K562 (cell line): ENCODE results near the gene TRIM47. TPM values are rescaled to one million over a fixed set of nuclear protein-coding genes. Genes with fewer than 3 reads are reported as not detected.
A peak's percentile ranks its signal among the peaks of the same experiment; 100 is the strongest.

Experiments
- ARID2 ChIP-seq: fragments of 450-650 bp; IDR thresholded peaks from 2 replicates; pipeline ENCODE4 v1.6.1; 2017; ENCODE audit warnings: antibody characterized with exemption, mild to moderate bottlenecking
- ATF3 ChIP-seq, 2 experiments: fragments of 450-650 bp in 1 of 2; sonication (generic) in 1 of 2; formaldehyde crosslinking in 1 of 2; IDR thresholded peaks in 1 of 2; conservative IDR thresholded peaks in 1 of 2; 2 replicates each; pipeline versions ENCODE4 v1.6.1 to v1.8.1; 2016 to 2023; ENCODE audit warnings: mild to moderate bottlenecking in 2 of 2, moderate library complexity in 2 of 2, inconsistent platforms in 1 of 2, missing genetic modification reagents in 1 of 2
- BACH1 ChIP-seq: fragments of 200-800 bp; sonication (Bioruptor generic); IDR thresholded peaks from 2 replicates; pipeline ENCODE4 v1.6.1; 2016; ENCODE audit warnings: missing genetic modification characterization, missing compliant biosample characterization
- GTF2A2 ChIP-seq: IDR thresholded peaks from 2 replicates; pipeline ENCODE4 v1.6.1; 2016; ENCODE audit warnings: mild to moderate bottlenecking, missing genetic modification characterization, missing compliant biosample characterization
- GTF2E2 ChIP-seq: fragments of 200-800 bp; sonication (Bioruptor generic); IDR thresholded peaks from 2 replicates; pipeline ENCODE4 v1.6.1; 2016; ENCODE audit warnings: missing genetic modification characterization, missing compliant biosample characterization
- HNRNPLL ChIP-seq: fragments of 200-400 bp; formaldehyde crosslinking; IDR thresholded peaks from 2 replicates; pipeline ENCODE4 v1.6.1; 2017; ENCODE audit warnings: low read length, low read depth, mild to moderate bottlenecking; ENCODE audit not compliant: poor library complexity, severe bottlenecking
- MAFG ChIP-seq: fragments of 450-650 bp; conservative IDR thresholded peaks from 2 replicates; pipeline ENCODE4 v1.6.1; 2016; ENCODE audit warnings: missing genetic modification characterization, missing compliant biosample characterization
- MTA1 ChIP-seq: fragments of 450-650 bp; IDR thresholded peaks from 2 replicates; pipeline ENCODE4 v1.6.1; 2017; ENCODE audit warnings: borderline replicate concordance
- NR2C1 ChIP-seq, 2 experiments: fragments of 450-650 bp; IDR thresholded peaks; 2 replicates each; pipeline ENCODE4 v1.6.1; 2017; ENCODE audit warnings: mild to moderate bottlenecking in 2 of 2, antibody characterized with exemption in 1 of 2, inconsistent platforms in 1 of 2, missing compliant biosample characterization in 1 of 2, missing genetic modification characterization in 1 of 2
- POLR2A ChIP-seq: fragments of 450-650 bp; conservative IDR thresholded peaks from 2 replicates; pipeline ENCODE4 v1.6.1; 2016
- RB1 ChIP-seq: fragments of 450-650 bp; IDR thresholded peaks from 2 replicates; pipeline ENCODE4 v1.6.1; 2017; ENCODE audit warnings: low read depth, mild to moderate bottlenecking
- SMAD1 ChIP-seq: fragments of 150-350 bp; IDR thresholded peaks from 2 replicates; pipeline ENCODE4 v1.6.1; 2014; ENCODE audit warnings: low read length, low read depth; ENCODE audit not compliant: partially characterized antibody
- SOX6 ChIP-seq: fragments of 450-650 bp; IDR thresholded peaks from 2 replicates; pipeline ENCODE4 v1.6.1; 2014; ENCODE audit warnings: mild to moderate bottlenecking
- TAF9B ChIP-seq: fragments of 450-650 bp; IDR thresholded peaks from 2 replicates; pipeline ENCODE4 v1.6.1; 2018; ENCODE audit warnings: mild to moderate bottlenecking; ENCODE audit not compliant: partially characterized antibody
- ZBTB26 ChIP-seq: fragments of 450-650 bp; formaldehyde crosslinking; IDR thresholded peaks from 2 replicates; pipeline ENCODE4 v1.4.0; 2022; ENCODE audit warnings: missing genetic modification characterization
- ZC3H8 ChIP-seq: fragments of 450-650 bp; IDR thresholded peaks from 2 replicates; pipeline ENCODE4 v1.6.1; 2017
- ZNF140 ChIP-seq: fragments of 250-450 bp; sonication (Bioruptor Pico); IDR thresholded peaks from 2 replicates; pipeline ENCODE4 v1.8.0; 2021; ENCODE audit warnings: moderate library complexity, mild to moderate bottlenecking, inconsistent platforms
- polyA plus RNA-seq, 8 experiments: library from polyadenylated mRNA; depleted of rRNA in 4 of 8; stranded (reverse) in 5 of 8; unstranded in 3 of 8; fragments of >200 nt; fragmentation: Nextera tagmentation in 2 of 8; fragmentation: Illumina TruSeq in 1 of 8; extraction: Ambion mirVana in 2 of 8; extraction: Trizol in 1 of 8; gene quantifications; 2 replicates each; pipeline versions ENCODE4 v1.2.1 to v1.2.3, GENCODE V29; 2011 to 2014; ENCODE audit warnings: inconsistent platforms in 1 of 8, missing spikeins in 1 of 8
- total RNA-seq, 7 experiments: library from RNA; depleted of rRNA in 6 of 7; stranded (reverse); fragments of >200 nt in 6 of 7; fragmentation: Illumina TruSeq in 2 of 7; extraction: Trizol in 2 of 7; gene quantifications; 2 replicates each; pipeline versions ENCODE4 v1.2.1 to v1.2.3, GENCODE V29; 2011 to 2021; ENCODE audit warnings: low replicate concordance in 1 of 7
- TF ChIP-seq, protein P1 (sequence below): fragments of 450-650 bp; formaldehyde crosslinking; IDR thresholded peaks from 2 replicates; pipeline ENCODE4 v1.4.0; 2022; ENCODE audit warnings: missing genetic modification characterization
- TF ChIP-seq, protein P2 (sequence below): fragments of 450-650 bp; IDR thresholded peaks from 2 replicates; pipeline ENCODE4 v1.6.1; 2017; ENCODE audit warnings: mild to moderate bottlenecking, moderate library complexity

The TRIM47 gene
- total and polyA plus RNA-seq, 9 of the 15 experiments (the other 6 are each of a cell fraction or from before 2014, with no cell fraction given) = 0.56 to 6.1 (median 3.2) TPM

DNA sequence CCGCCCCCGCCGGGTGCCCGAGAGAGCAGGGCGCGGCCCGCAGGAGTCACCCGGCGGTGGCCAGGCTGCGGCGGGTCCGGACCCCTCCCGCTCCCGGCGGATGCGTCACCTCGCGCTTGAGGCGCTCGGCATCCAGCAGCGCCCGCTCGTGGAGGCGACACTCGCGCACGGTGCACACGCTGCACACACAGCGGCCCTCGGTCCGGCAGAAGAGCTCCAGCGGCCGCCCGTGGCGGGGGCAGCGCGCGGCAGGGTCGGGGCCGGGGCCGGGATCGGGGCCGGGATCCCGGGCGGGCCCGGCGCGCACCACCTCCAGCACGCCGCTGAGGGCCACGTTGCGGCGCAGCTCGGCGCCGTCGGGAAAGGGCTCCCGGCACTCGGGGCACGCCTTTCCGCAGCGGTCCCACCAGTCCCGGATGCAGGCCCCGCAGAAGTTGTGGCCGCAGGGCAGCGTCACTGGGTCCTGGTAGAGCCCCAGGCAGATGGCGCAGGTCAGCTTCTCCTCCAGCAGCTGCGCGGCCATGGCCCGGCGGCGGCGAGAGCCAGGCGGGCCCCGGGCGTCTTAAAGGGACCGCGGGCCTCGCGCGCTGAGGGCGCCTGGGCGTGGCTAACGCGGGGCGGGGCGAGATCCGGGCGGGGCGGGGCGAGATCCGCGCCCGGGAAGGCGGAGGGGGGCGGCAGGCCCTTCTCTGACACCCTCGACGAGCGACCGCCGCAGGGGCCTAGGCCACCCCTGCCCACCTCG lies 18.2 kb upstream of the TRIM47 start, which contains the start of gene TRIM65 (continued):
- TF ChIP-seq BACH1 (tag) (no peak), GTF2E2 (tag) (no peak; the same call in 1 of the 2 replicates), SOX6 (no peak), NR2C1 (IDR thresholded peaks at IDR 0.05) (no peak), NR2C1 (tag; IDR thresholded peaks at IDR 0.05) (no peak), HNRNPLL (peak; percentile 62), RB1 (peak; percentile 89), POLR2A (peak; percentile 88), SMAD1 (no peak), MTA1 (0 out of 2 replicates have a peak, but pooled peaks have one; percentile 56), GTF2A2 (tag) (no peak), ZNF140 (no peak), TAF9B (no peak), ATF3 (IDR thresholded peaks at IDR 0.05) (peak; percentile 79), ATF3 (CRISPR knock-in tag; conservative IDR thresholded peaks at IDR 0.05) (peak; percentile 69), MAFG (tag) (no peak), ARID2 (no peak), ZBTB26 (CRISPR knock-in tag) (no peak), ZC3H8 (no peak)
- TF ChIP-seq, protein P1, sequence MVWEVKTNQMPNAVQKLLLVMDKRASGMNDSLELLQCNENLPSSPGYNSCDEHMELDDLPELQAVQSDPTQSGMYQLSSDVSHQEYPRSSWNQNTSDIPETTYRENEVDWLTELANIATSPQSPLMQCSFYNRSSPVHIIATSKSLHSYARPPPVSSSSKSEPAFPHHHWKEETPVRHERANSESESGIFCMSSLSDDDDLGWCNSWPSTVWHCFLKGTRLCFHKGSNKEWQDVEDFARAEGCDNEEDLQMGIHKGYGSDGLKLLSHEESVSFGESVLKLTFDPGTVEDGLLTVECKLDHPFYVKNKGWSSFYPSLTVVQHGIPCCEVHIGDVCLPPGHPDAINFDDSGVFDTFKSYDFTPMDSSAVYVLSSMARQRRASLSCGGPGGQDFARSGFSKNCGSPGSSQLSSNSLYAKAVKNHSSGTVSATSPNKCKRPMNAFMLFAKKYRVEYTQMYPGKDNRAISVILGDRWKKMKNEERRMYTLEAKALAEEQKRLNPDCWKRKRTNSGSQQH (CRISPR knock-in tag) = no peak
- TF ChIP-seq, protein P2, sequence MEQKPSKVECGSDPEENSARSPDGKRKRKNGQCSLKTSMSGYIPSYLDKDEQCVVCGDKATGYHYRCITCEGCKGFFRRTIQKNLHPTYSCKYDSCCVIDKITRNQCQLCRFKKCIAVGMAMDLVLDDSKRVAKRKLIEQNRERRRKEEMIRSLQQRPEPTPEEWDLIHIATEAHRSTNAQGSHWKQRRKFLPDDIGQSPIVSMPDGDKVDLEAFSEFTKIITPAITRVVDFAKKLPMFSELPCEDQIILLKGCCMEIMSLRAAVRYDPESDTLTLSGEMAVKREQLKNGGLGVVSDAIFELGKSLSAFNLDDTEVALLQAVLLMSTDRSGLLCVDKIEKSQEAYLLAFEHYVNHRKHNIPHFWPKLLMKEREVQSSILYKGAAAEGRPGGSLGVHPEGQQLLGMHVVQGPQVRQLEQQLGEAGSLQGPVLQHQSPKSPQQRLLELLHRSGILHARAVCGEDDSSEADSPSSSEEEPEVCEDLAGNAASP = no peak
